ENCODE results near the gene CKM.
"Not testable (repeated sequence)": the region's sequence is repeated elsewhere in the genome, so short reads cannot be mapped to it uniquely, and the experiment has no call there.

CKM gene

GRCh38 chr19:45283443-45284033 lies 39.1 kb downstream of the CKM start:
- H3K4me1 ChIP-seq (ENCODE audit: control insufficient read depth, insufficient read depth, low read length, poor library complexity, severe bottlenecking): peaks cover 6% of the 10 kb centered on the region
- 66 to 81% methylated on average over 5 to 7 of the region's 7 CpGs for WGBS, 2 experiments (ENCODE audit: insufficient coverage in 2 of 2)
- peaks cover 84% of the 10 kb centered on the region for H3K36me3 ChIP-seq (ENCODE audit: control insufficient read depth, insufficient read depth, low read length)
- H3K27ac ChIP-seq (ENCODE audit: low read depth, low read length, severe bottlenecking): no peak overlapping the region
- H3K9me3 ChIP-seq (ENCODE audit: control insufficient read depth, low read length): no peaks in the 10 kb centered on the region
- H3K4me3 ChIP-seq (ENCODE audit: extremely low read depth, insufficient read depth, low read length, poor library complexity, severe bottlenecking): no peak overlapping the region

GRCh38 chr19:45280471-45280961 lies 42.2 kb downstream of the CKM start:
- Histone ChIP-seq H3K4me3 (ENCODE audit: extremely low read depth, insufficient read depth, low read length, poor library complexity, severe bottlenecking) (no peak overlapping the region), H3K36me3 (ENCODE audit: control insufficient read depth, insufficient read depth, low read length) (peaks cover 85% of the 10 kb centered on the region), H3K4me1 (ENCODE audit: control insufficient read depth, insufficient read depth, low read length, poor library complexity, severe bottlenecking) (peaks cover 6% of the 10 kb centered on the region), H3K27ac (ENCODE audit: low read depth, low read length, severe bottlenecking) (peak overlapping the region; percentile 50), H3K9me3 (ENCODE audit: control insufficient read depth, low read length) (no peaks in the 10 kb centered on the region)
- WGBS, 2 experiments (ENCODE audit: insufficient coverage in 2 of 2): 97 to 99% methylated on average over 16 to 19 of the region's 19 CpGs

- 93 to 97% methylated on average over 3 of the region's 3 CpGs for WGBS, 2 experiments (ENCODE audit: insufficient coverage in 2 of 2)
- peaks cover 87% of the 10 kb centered on the region for H3K36me3 ChIP-seq (ENCODE audit: control insufficient read depth, insufficient read depth, low read length)
- H3K27ac ChIP-seq (ENCODE audit: low read depth, low read length, severe bottlenecking): no peak overlapping the region
- peaks cover 6% of the 10 kb centered on the region for H3K4me1 ChIP-seq (ENCODE audit: control insufficient read depth, insufficient read depth, low read length, poor library complexity, severe bottlenecking)
- H3K9me3 ChIP-seq (ENCODE audit: control insufficient read depth, low read length): no peaks in the 10 kb centered on the region
- H3K4me3 ChIP-seq (ENCODE audit: extremely low read depth, insufficient read depth, low read length, poor library complexity, severe bottlenecking): no peak overlapping the region
These were observed 43.0 kb downstream of the CKM start for GRCh38 chr19:45279587-45280192.

DNA sequence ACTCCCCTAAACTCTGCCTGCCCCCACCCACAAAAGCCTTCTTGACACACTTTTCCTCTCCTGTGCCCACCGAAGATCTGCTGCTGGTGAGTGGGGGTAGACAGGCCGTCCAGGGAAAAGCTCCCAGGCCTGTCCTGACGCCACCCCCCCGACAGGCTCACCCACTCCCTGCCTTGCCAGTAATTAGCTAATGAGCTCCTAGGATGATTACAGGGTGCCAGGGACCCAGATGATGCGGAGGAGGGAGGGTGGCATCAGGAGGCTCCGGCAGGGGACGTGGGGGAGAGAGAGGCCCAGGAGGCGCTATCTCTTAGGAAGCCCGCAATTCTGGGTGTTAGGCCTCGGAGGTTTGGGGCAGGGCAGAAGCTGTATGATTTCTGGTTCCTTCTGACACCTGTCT lies 44.6 kb downstream of the CKM start:
- Histone ChIP-seq H3K9me3 (ENCODE audit: control insufficient read depth, low read length) (no peaks in the 10 kb centered on the region), H3K36me3 (ENCODE audit: control insufficient read depth, insufficient read depth, low read length) (peaks cover 88% of the 10 kb centered on the region), H3K27ac (ENCODE audit: low read depth, low read length, severe bottlenecking) (no peak overlapping the region), H3K4me1 (ENCODE audit: control insufficient read depth, insufficient read depth, low read length, poor library complexity, severe bottlenecking) (peaks cover 6% of the 10 kb centered on the region), H3K4me3 (ENCODE audit: extremely low read depth, insufficient read depth, low read length, poor library complexity, severe bottlenecking) (no peak overlapping the region)
- WGBS, 2 experiments (ENCODE audit: insufficient coverage in 2 of 2): 94 to 100% methylated on average over 4 to 6 of the region's 10 CpGs

DNA sequence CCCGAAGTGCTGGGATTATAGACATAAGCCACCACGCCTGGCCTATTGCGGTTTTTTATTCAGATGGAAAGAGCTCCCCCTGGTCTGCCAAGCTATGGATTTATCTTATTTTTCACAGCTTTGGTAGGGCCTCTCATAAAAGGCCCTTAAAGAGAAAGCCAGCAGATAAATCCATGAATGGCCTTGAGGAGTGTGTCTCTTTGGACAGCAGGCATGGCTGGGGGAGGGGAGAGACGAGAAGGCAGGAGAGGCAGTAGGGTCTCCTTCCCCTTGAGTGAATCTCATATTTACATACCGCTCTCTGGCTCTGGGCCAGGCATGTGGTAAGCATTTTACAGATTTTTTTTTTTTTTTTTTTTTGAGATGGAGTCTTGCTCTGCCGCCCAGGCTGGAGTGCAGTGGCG lies 46.4 kb downstream of the CKM start:
- WGBS, 2 experiments (ENCODE audit: insufficient coverage in 2 of 2): 91 to 94% methylated on average over 3 to 4 of the region's 7 CpGs
- no peak overlapping the region for H3K4me3 ChIP-seq (ENCODE audit: extremely low read depth, insufficient read depth, low read length, poor library complexity, severe bottlenecking)
- H3K36me3 ChIP-seq (ENCODE audit: control insufficient read depth, insufficient read depth, low read length): peaks cover 89% of the 10 kb centered on the region
- no peaks in the 10 kb centered on the region for H3K9me3 ChIP-seq (ENCODE audit: control insufficient read depth, low read length)
- H3K27ac ChIP-seq (ENCODE audit: low read depth, low read length, severe bottlenecking): no peak overlapping the region
- H3K4me1 ChIP-seq (ENCODE audit: control insufficient read depth, insufficient read depth, low read length, poor library complexity, severe bottlenecking): peaks cover 8% of the 10 kb centered on the region

DNA sequence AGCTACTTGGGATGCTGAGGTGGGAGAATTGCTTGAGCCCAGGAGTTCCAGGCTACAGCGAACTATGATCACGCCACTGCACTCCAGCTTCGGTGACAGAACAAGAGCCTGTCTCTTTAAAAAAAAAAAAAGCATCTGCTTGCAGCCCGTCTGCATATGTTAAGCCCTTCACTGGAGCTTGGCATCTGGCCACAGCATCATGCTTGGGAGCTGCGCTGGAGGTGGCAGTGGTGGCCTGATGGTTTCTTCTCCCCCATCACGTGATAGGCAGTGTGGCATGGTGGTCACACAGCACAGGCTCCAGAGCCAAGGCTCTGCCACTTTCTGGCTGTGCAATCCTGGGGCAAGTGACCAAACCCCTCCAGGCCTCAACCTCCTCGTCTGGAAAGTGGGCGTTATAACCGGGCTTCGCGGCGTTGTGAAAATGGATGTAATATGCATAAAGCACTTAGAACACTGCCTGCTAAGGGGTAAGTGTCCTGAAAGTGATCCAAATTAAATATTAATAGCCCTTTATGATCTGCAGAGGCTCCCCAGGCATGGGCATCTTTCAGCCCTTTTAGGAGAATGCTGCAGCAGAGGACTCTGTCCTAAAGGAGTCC lies 47.2 kb downstream of the CKM start:
- 86 to 95% methylated on average over 7 to 8 of the region's 12 CpGs for WGBS, 2 experiments (ENCODE audit: insufficient coverage in 2 of 2)
- Histone ChIP-seq H3K9me3 (ENCODE audit: control insufficient read depth, low read length) (no peaks in the 10 kb centered on the region), H3K36me3 (ENCODE audit: control insufficient read depth, insufficient read depth, low read length) (peaks cover 92% of the 10 kb centered on the region), H3K27ac (ENCODE audit: low read depth, low read length, severe bottlenecking) (no peak overlapping the region), H3K4me1 (ENCODE audit: control insufficient read depth, insufficient read depth, low read length, poor library complexity, severe bottlenecking) (peaks cover 8% of the 10 kb centered on the region), H3K4me3 (ENCODE audit: extremely low read depth, insufficient read depth, low read length, poor library complexity, severe bottlenecking) (no peak overlapping the region)

- H3K4me3 ChIP-seq (ENCODE audit: extremely low read depth, insufficient read depth, low read length, poor library complexity, severe bottlenecking): no peak overlapping the region
- H3K36me3 ChIP-seq (ENCODE audit: control insufficient read depth, insufficient read depth, low read length): peaks cover 91% of the 10 kb centered on the region
- 95% methylated on average over 14 of the region's 14 CpGs for WGBS, 2 experiments (ENCODE audit: insufficient coverage in 2 of 2)
- H3K27ac ChIP-seq (ENCODE audit: low read depth, low read length, severe bottlenecking): no peak overlapping the region
- no peaks in the 10 kb centered on the region for H3K9me3 ChIP-seq (ENCODE audit: control insufficient read depth, low read length)
- peaks cover 3% of the 10 kb centered on the region for H3K4me1 ChIP-seq (ENCODE audit: control insufficient read depth, insufficient read depth, low read length, poor library complexity, severe bottlenecking)
These were observed 49.2 kb downstream of the CKM start for GRCh38 chr19:45273521-45273855.

- H3K27ac ChIP-seq (ENCODE audit: low read depth, low read length, severe bottlenecking): no peak overlapping the region
- no peak overlapping the region for H3K4me3 ChIP-seq (ENCODE audit: extremely low read depth, insufficient read depth, low read length, poor library complexity, severe bottlenecking)
- peaks cover 92% of the 10 kb centered on the region for H3K36me3 ChIP-seq (ENCODE audit: control insufficient read depth, insufficient read depth, low read length)
- 82 to 85% methylated on average over 7 of the region's 7 CpGs for WGBS, 2 experiments (ENCODE audit: insufficient coverage in 2 of 2)
- no peaks in the 10 kb centered on the region for H3K9me3 ChIP-seq (ENCODE audit: control insufficient read depth, low read length)
- peaks cover 3% of the 10 kb centered on the region for H3K4me1 ChIP-seq (ENCODE audit: control insufficient read depth, insufficient read depth, low read length, poor library complexity, severe bottlenecking)
These were observed 51.0 kb downstream of the CKM start for GRCh38 chr19:45271735-45272108.

GRCh38 chr19:45271098-45271734 lies 51.5 kb downstream of the CKM start:
- Histone ChIP-seq H3K4me1 (ENCODE audit: control insufficient read depth, insufficient read depth, low read length, poor library complexity, severe bottlenecking) (peaks cover 3% of the 10 kb centered on the region), H3K9me3 (ENCODE audit: control insufficient read depth, low read length) (no peaks in the 10 kb centered on the region), H3K4me3 (ENCODE audit: extremely low read depth, insufficient read depth, low read length, poor library complexity, severe bottlenecking) (no peak overlapping the region), H3K27ac (ENCODE audit: low read depth, low read length, severe bottlenecking) (no peak overlapping the region), H3K36me3 (ENCODE audit: control insufficient read depth, insufficient read depth, low read length) (peaks cover 90% of the 10 kb centered on the region)
- 93 to 95% methylated on average over 15 to 17 of the region's 21 CpGs for WGBS, 2 experiments (ENCODE audit: insufficient coverage in 2 of 2)

DNA sequence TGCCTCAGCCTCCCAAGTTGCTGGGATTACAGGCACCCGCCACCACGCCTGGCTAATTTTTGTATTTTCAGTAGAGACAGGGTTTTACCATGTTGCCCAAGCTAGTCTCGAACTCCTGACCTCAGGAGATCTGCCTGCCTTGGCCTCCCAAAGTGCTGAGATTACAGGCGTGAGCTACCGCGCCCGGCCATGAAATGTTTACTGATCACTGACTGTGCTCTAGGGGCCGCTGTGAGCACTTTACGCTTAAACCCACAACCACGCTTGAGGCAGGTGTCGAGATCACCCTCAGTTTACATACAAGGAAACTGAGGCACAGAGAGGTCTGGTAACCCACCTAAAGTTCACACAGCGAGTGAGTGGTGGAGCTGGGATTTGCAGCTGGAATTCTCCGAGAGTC lies 52.7 kb downstream of the CKM start:
- H3K4me1 ChIP-seq (ENCODE audit: control insufficient read depth, insufficient read depth, low read length, poor library complexity, severe bottlenecking); H3K27ac ChIP-seq (ENCODE audit: low read depth, low read length, severe bottlenecking); H3K4me3 ChIP-seq (ENCODE audit: extremely low read depth, insufficient read depth, low read length, poor library complexity, severe bottlenecking); H3K9me3 ChIP-seq (ENCODE audit: control insufficient read depth, low read length): not testable (repeated sequence)
- peaks cover 90% of the 10 kb centered on the region for H3K36me3 ChIP-seq (ENCODE audit: control insufficient read depth, insufficient read depth, low read length)
- 87 to 89% methylated on average over 13 of the region's 13 CpGs for WGBS, 2 experiments (ENCODE audit: insufficient coverage in 2 of 2)

- H3K4me1 ChIP-seq (ENCODE audit: control insufficient read depth, insufficient read depth, low read length, poor library complexity, severe bottlenecking): peaks cover under 1% of the 10 kb centered on the region
- no peaks in the 10 kb centered on the region for H3K9me3 ChIP-seq (ENCODE audit: control insufficient read depth, low read length)
- H3K27ac ChIP-seq (ENCODE audit: low read depth, low read length, severe bottlenecking): no peak overlapping the region
- 95 to 96% methylated on average over 8 to 12 of the region's 12 CpGs for WGBS, 2 experiments (ENCODE audit: insufficient coverage in 2 of 2)
- H3K36me3 ChIP-seq (ENCODE audit: control insufficient read depth, insufficient read depth, low read length): peaks cover 80% of the 10 kb centered on the region
- H3K4me3 ChIP-seq (ENCODE audit: extremely low read depth, insufficient read depth, low read length, poor library complexity, severe bottlenecking): no peak overlapping the region
These were observed 55.4 kb downstream of the CKM start for GRCh38 chr19:45267296-45267695.

Measured in mesodermal cell (in vitro differentiated cells).